K562 (cell line): ENCODE data around the gene SLC26A3. TPM values are rescaled to one million over a fixed set of nuclear protein-coding genes. Genes with fewer than 3 reads are reported as not detected.
A peak's percentile ranks its signal among the peaks of the same experiment; 100 is the strongest.

Experiments
- CBFA2T2 ChIP-seq: fragments of 450-650 bp; conservative IDR thresholded peaks from 2 replicates; pipeline ENCODE4 v1.6.1; 2017; ENCODE audit warnings: mild to moderate bottlenecking
- DNMT1 ChIP-seq: fragments of 450-650 bp; IDR thresholded peaks from 2 replicates; pipeline ENCODE4 v1.6.1; 2016; ENCODE audit warnings: antibody characterized with exemption, mild to moderate bottlenecking
- ESRRA ChIP-seq: fragments of 450-650 bp; IDR thresholded peaks from 2 replicates; pipeline ENCODE4 v1.6.1; 2014; ENCODE audit warnings: low read depth, mild to moderate bottlenecking, moderate library complexity, borderline replicate concordance
- GABPB2 ChIP-seq: fragments of 250-450 bp; sonication (Bioruptor Pico); conservative IDR thresholded peaks from 2 replicates; pipeline ENCODE4 v1.5.1; 2021; ENCODE audit warnings: mild to moderate bottlenecking
- ILF3 ChIP-seq: fragments of 450-650 bp; IDR thresholded peaks from 2 replicates; pipeline ENCODE4 v1.6.1; 2018; ENCODE audit warnings: antibody characterized with exemption, mild to moderate bottlenecking, moderate library complexity, borderline replicate concordance
- KDM2B ChIP-seq: fragments of 250-450 bp; sonication (Bioruptor Pico); IDR thresholded peaks from 2 replicates; pipeline ENCODE4 v1.8.0; 2021; ENCODE audit warnings: mild to moderate bottlenecking, moderate library complexity
- MIER1 ChIP-seq: fragments of 450-650 bp; IDR thresholded peaks from 2 replicates; pipeline ENCODE4 v1.6.1; 2016; ENCODE audit warnings: antibody characterized with exemption, mild to moderate bottlenecking, low read depth
- NCOA2 ChIP-seq, 2 experiments: fragments of 450-650 bp; IDR thresholded peaks; 2 replicates each; pipeline ENCODE4 v1.6.1; 2018; ENCODE audit warnings: mild to moderate bottlenecking in 2 of 2, moderate library complexity in 1 of 2; ENCODE audit not compliant: partially characterized antibody in 2 of 2
- PHB2 ChIP-seq: fragments of 450-650 bp; IDR thresholded peaks from 2 replicates; pipeline ENCODE4 v1.6.1; 2017; ENCODE audit warnings: low read depth
- PHTF2 ChIP-seq: fragments of 250-450 bp; sonication (Bioruptor Pico); IDR thresholded peaks from 2 replicates; pipeline ENCODE4 v1.5.0; 2021; ENCODE audit warnings: mild to moderate bottlenecking
- SAFB2 ChIP-seq: fragments of 200-400 bp; formaldehyde crosslinking; IDR thresholded peaks from 2 replicates; pipeline ENCODE4 v1.6.1; 2018; ENCODE audit warnings: borderline replicate concordance, low read length, low read depth, moderate library complexity; ENCODE audit not compliant: severe bottlenecking
- SMAD4 ChIP-seq: fragments of 250-450 bp; sonication (Bioruptor Pico); conservative IDR thresholded peaks from 2 replicates; pipeline ENCODE4 v1.8.0; 2021; ENCODE audit warnings: inconsistent platforms, mild to moderate bottlenecking, moderate library complexity
- SP1 ChIP-seq: sonication (generic); formaldehyde crosslinking; IDR thresholded peaks from 2 replicates; pipeline ENCODE4 v1.8.1; 2022; ENCODE audit warnings: mild to moderate bottlenecking, missing genetic modification reagents
- TCF7L2 ChIP-seq: fragments of 150-350 bp; IDR thresholded peaks from 2 replicates; pipeline ENCODE4 v1.6.1; 2016; ENCODE audit warnings: low read depth, mild to moderate bottlenecking, low read length, moderate library complexity
- TCFL5 ChIP-seq: fragments of 250-450 bp; sonication (Bioruptor Pico); conservative IDR thresholded peaks from 2 replicates; pipeline ENCODE4 v1.6.1; 2021; ENCODE audit warnings: mild to moderate bottlenecking, moderate library complexity, matching md5 sums
- ZNF561 ChIP-seq: fragments of 450-650 bp; formaldehyde crosslinking; conservative IDR thresholded peaks from 2 replicates; pipeline ENCODE4 v1.4.0; 2020; ENCODE audit warnings: mild to moderate bottlenecking, moderate library complexity
- polyA plus RNA-seq, 8 experiments: library from polyadenylated mRNA; depleted of rRNA in 4 of 8; stranded (reverse) in 5 of 8; unstranded in 3 of 8; fragments of >200 nt; fragmentation: Nextera tagmentation in 2 of 8; fragmentation: Illumina TruSeq in 1 of 8; extraction: Ambion mirVana in 2 of 8; extraction: Trizol in 1 of 8; gene quantifications; 2 replicates each; pipeline versions ENCODE4 v1.2.1 to v1.2.3, GENCODE V29; 2011 to 2014; ENCODE audit warnings: inconsistent platforms in 1 of 8, missing spikeins in 1 of 8
- total RNA-seq, 7 experiments: library from RNA; depleted of rRNA in 6 of 7; stranded (reverse); fragments of >200 nt in 6 of 7; fragmentation: Illumina TruSeq in 2 of 7; extraction: Trizol in 2 of 7; gene quantifications; 2 replicates each; pipeline versions ENCODE4 v1.2.1 to v1.2.3, GENCODE V29; 2011 to 2021; ENCODE audit warnings: low replicate concordance in 1 of 7
- TF ChIP-seq, protein P1 (sequence below): IDR thresholded peaks from 2 replicates; pipeline ENCODE4 v1.6.1; 2016; ENCODE audit warnings: missing genetic modification characterization, missing compliant biosample characterization
- TF ChIP-seq, protein P2 (sequence below), 2 experiments: fragments of 450-650 bp; IDR thresholded peaks; 2 replicates each; pipeline ENCODE4 v1.6.1; 2016
- TF ChIP-seq, protein P3 (sequence below): fragments of 450-650 bp; formaldehyde crosslinking; IDR thresholded peaks from 2 replicates; pipeline ENCODE4 v1.4.0; 2022; ENCODE audit warnings: missing genetic modification characterization
- TF ChIP-seq, protein P4 (sequence below): fragments of 450-650 bp; formaldehyde crosslinking; IDR thresholded peaks from 2 replicates; pipeline ENCODE4 v1.4.0; 2020; ENCODE audit warnings: mild to moderate bottlenecking, moderate library complexity
- TF ChIP-seq, protein P5 (sequence below): fragments of 450-650 bp; IDR thresholded peaks from 2 replicates; pipeline ENCODE4 v1.6.1; 2016; ENCODE audit warnings: mild to moderate bottlenecking

Gene SLC26A3
- total and polyA plus RNA-seq, 9 of the 15 experiments (the other 6 are each of a cell fraction or from before 2014, with no cell fraction given): 0.86 TPM; not detected in 8

DNA sequence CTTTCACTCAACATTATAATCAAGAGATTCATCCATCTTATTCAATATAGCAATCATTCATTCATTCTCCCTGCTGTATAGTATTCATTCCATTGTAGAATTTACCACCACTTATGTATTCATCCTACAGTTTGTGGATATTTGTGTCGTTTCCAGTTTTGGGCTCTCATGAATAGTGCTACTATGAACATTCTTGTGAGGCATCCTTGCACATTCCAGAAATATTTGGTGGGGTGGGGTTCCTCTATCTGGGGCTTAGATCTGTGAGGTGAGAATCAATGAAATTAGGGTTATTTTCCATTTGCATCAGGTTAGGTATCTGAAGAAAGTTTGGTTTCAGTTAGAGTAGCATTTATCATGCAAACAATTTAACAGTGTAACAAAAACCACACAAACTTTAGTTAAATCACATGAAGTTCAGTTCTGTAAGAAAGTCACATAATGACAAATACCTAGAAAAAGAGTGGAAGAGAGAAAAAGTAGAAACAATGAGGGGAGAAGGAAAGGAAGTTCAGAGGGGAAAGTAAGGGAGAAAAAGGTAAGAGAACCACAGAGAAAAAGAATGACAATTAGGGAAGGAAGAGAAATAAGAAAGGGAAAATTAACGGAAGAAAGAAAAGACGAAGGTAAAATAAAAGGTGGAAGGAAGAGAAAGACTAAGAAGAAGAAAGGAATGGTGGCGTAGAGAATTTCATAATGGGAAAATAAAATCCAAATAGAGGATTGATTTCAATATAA lies 84.4 kb downstream of the SLC26A3 start (continued):
- TF ChIP-seq, protein P1, sequence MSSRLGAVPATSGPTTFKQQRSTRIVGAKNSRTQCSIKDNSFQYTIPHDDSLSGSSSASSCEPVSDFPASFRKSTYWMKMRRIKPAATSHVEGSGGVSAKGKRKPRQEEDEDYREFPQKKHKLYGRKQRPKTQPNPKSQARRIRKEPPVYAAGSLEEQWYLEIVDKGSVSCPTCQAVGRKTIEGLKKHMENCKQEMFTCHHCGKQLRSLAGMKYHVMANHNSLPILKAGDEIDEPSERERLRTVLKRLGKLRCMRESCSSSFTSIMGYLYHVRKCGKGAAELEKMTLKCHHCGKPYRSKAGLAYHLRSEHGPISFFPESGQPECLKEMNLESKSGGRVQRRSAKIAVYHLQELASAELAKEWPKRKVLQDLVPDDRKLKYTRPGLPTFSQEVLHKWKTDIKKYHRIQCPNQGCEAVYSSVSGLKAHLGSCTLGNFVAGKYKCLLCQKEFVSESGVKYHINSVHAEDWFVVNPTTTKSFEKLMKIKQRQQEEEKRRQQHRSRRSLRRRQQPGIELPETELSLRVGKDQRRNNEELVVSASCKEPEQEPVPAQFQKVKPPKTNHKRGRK (tag): peak; percentile 66
- TF ChIP-seq ESRRA (no peak), SMAD4 (CRISPR knock-in tag) (no peak), GABPB2 (CRISPR knock-in tag) (no peak), KDM2B (CRISPR knock-in tag) (no peak), PHB2 (0 out of 2 replicates have a peak, but pooled peaks have one; percentile 22), ILF3 (no peak), PHTF2 (no peak), TCFL5 (no peak), ZNF561 (CRISPR knock-in tag) (no peak), SAFB2 (no peak), MIER1 (no peak), DNMT1 (no peak), NCOA2 (IDR thresholded peaks at IDR 0.05; ENCODE audit: partially characterized antibody in 2 of 2) (peak in 1 of 2 experiments; percentile 38), SP1 (CRISPR knock-in tag) (no peak), CBFA2T2 (no peak), TCF7L2 (no peak)
- TF ChIP-seq, protein P2, sequence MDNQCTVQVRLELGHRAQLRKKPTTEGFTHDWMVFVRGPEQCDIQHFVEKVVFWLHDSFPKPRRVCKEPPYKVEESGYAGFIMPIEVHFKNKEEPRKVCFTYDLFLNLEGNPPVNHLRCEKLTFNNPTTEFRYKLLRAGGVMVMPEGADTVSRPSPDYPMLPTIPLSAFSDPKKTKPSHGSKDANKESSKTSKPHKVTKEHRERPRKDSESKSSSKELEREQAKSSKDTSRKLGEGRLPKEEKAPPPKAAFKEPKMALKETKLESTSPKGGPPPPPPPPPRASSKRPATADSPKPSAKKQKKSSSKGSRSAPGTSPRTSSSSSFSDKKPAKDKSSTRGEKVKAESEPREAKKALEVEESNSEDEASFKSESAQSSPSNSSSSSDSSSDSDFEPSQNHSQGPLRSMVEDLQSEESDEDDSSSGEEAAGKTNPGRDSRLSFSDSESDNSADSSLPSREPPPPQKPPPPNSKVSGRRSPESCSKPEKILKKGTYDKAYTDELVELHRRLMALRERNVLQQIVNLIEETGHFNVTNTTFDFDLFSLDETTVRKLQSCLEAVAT (IDR thresholded peaks at IDR 0.05): peak in 1 of 2 experiments; percentile 56; a peak in 1 of 4 replicates
- TF ChIP-seq, protein P3, sequence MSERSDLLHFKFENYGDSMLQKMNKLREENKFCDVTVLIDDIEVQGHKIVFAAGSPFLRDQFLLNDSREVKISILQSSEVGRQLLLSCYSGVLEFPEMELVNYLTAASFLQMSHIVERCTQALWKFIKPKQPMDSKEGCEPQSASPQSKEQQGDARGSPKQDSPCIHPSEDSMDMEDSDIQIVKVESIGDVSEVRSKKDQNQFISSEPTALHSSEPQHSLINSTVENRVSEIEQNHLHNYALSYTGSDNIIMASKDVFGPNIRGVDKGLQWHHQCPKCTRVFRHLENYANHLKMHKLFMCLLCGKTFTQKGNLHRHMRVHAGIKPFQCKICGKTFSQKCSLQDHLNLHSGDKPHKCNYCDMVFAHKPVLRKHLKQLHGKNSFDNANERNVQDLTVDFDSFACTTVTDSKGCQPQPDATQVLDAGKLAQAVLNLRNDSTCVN (CRISPR knock-in tag): 0 out of 2 replicates have a peak, but pooled peaks have one; percentile 12
- TF ChIP-seq, protein P4, sequence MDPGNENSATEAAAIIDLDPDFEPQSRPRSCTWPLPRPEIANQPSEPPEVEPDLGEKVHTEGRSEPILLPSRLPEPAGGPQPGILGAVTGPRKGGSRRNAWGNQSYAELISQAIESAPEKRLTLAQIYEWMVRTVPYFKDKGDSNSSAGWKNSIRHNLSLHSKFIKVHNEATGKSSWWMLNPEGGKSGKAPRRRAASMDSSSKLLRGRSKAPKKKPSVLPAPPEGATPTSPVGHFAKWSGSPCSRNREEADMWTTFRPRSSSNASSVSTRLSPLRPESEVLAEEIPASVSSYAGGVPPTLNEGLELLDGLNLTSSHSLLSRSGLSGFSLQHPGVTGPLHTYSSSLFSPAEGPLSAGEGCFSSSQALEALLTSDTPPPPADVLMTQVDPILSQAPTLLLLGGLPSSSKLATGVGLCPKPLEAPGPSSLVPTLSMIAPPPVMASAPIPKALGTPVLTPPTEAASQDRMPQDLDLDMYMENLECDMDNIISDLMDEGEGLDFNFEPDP (CRISPR knock-in tag): no peak
- TF ChIP-seq, protein P5, sequence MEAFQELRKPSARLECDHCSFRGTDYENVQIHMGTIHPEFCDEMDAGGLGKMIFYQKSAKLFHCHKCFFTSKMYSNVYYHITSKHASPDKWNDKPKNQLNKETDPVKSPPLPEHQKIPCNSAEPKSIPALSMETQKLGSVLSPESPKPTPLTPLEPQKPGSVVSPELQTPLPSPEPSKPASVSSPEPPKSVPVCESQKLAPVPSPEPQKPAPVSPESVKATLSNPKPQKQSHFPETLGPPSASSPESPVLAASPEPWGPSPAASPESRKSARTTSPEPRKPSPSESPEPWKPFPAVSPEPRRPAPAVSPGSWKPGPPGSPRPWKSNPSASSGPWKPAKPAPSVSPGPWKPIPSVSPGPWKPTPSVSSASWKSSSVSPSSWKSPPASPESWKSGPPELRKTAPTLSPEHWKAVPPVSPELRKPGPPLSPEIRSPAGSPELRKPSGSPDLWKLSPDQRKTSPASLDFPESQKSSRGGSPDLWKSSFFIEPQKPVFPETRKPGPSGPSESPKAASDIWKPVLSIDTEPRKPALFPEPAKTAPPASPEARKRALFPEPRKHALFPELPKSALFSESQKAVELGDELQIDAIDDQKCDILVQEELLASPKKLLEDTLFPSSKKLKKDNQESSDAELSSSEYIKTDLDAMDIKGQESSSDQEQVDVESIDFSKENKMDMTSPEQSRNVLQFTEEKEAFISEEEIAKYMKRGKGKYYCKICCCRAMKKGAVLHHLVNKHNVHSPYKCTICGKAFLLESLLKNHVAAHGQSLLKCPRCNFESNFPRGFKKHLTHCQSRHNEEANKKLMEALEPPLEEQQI: no peak
